ENCODE results near the gene RAB28. TPM values are rescaled to one million over a fixed set of nuclear protein-coding genes. Genes with fewer than 3 reads are reported as not detected.

Gene RAB28
- polyA plus RNA-seq, 1 of the 3 experiments (the other 2 are of a cell fraction): 10.5 TPM

GRCh38 chr4:13349096-13349495, 135.0 kb downstream of the RAB28 start:
- no peak overlapping the region for H3K27ac ChIP-seq (ENCODE audit: low read depth in 2 of 2, low read length in 1 of 2)

More at GRCh38 chr4:13349096-13349495, 135.0 kb downstream of the RAB28 start:
- TF ChIP-seq EP300 (IDR thresholded peaks at IDR 0.05; ENCODE audit: borderline replicate concordance in 1 of 2, low read depth in 1 of 2, low read length in 1 of 2) (no peak), RCOR1 (IDR thresholded peaks at IDR 0.05; ENCODE audit: low read length) (no peak), TCF12 (IDR thresholded peaks at IDR 0.05) (no peak), JUND (IDR thresholded peaks at IDR 0.05) (no peak), CHD2 (IDR thresholded peaks at IDR 0.05; ENCODE audit: low read length, partially characterized antibody) (no peak), CTCF (IDR thresholded peaks at IDR 0.05) (no peak), YY1 (IDR thresholded peaks at IDR 0.05; ENCODE audit: low read depth) (no peak), GATA2 (CRISPR knock-in tag; IDR thresholded peaks at IDR 0.05) (no peak), REST (IDR thresholded peaks at IDR 0.05; ENCODE audit: low read depth, low read length) (no peak), USF1 (IDR thresholded peaks at IDR 0.05; ENCODE audit: borderline replicate concordance, low read depth) (no peak), ELF1 (IDR thresholded peaks at IDR 0.05) (no peak), NFIC (IDR thresholded peaks at IDR 0.05; ENCODE audit: borderline replicate concordance) (no peak), FOXJ3 (CRISPR knock-in tag; IDR thresholded peaks at IDR 0.05) (no peak), GABPA (IDR thresholded peaks at IDR 0.05; ENCODE audit: low read depth) (no peak), MXI1 (IDR thresholded peaks at IDR 0.05; ENCODE audit: low read depth, low read length) (no peak), MEF2A (IDR thresholded peaks at IDR 0.05; ENCODE audit: borderline replicate concordance, low read depth) (no peak), IRF3 (IDR thresholded peaks at IDR 0.05; ENCODE audit: low read depth, low read length) (no peak), PBX3 (IDR thresholded peaks at IDR 0.05) (no peak), TAF1 (IDR thresholded peaks at IDR 0.05; ENCODE audit: borderline replicate concordance, low read depth, low read length) (no peak), FOSL2 (IDR thresholded peaks at IDR 0.05; ENCODE audit: borderline replicate concordance, low read depth) (no peak)
- H3K27me3 ChIP-seq (ENCODE audit: insufficient read depth): no peaks in the 10 kb centered on the region
- H3F3A ChIP-seq (replicated peaks; ENCODE audit: insufficient read depth): no peaks in the 10 kb centered on the region
- WGBS (ENCODE audit: low lambda C conversion rate): 75% methylated on average over 3 of the region's 3 CpGs
- ChIA-PET CTCF (interaction anchor here (0.6 kb wide), 1 partner anchor 917 kb away, joined by 3 read pairs; no protein-coding TSS in a partner anchor), POLR2A (interaction anchor here (0.6 kb wide), 1 partner anchor 33 kb away, joined by 3 read pairs; no protein-coding TSS in a partner anchor)
- no peak overlapping the region for H2AFZ ChIP-seq (ENCODE audit: low read depth)
- no peak overlapping the region for H3K4me2 ChIP-seq
- no peaks in the 10 kb centered on the region for H4K20me1 ChIP-seq (ENCODE audit: insufficient read depth)
- no peak overlapping the region for H3K4me3 ChIP-seq (ENCODE audit: low read depth in 2 of 2, low read length in 1 of 2)
- no peaks in the 10 kb centered on the region for H3K9me2 ChIP-seq
- no peaks in the 10 kb centered on the region for H3K4me1 ChIP-seq (ENCODE audit: control insufficient read depth in 1 of 2, insufficient read depth in 2 of 2, low read depth in 1 of 2, low read length in 1 of 2)
- H3K9ac ChIP-seq: no peak overlapping the region
- H3K9me3 ChIP-seq: no peaks in the 10 kb centered on the region
- H3K36me3 ChIP-seq (replicated peaks in 1 of 2; ENCODE audit: control insufficient read depth in 1 of 2, insufficient read depth in 2 of 2, low read length in 1 of 2): no peaks in the 10 kb centered on the region
- no peak for DNase-seq
- H3K79me2 ChIP-seq (ENCODE audit: insufficient read depth): no peaks in the 10 kb centered on the region

Measured in SK-N-SH (cell line).